Jurkat, Clone E6-1 (cell line): ENCODE measurements around the gene IDH3B.

Experiments used
- DNase-seq: peaks from one replicate; pipeline ENCODE4 v3.0.0-alpha.2; 2011; ENCODE audit warnings: low read depth, low spot score
- H3K4me3 ChIP-seq: 2 replicates; pipeline ENCODE4 v1.5.1; 2011; ENCODE audit warnings: mild to moderate bottlenecking, low read length, control low read depth, moderate library complexity

Gene IDH3B

GRCh38 chr20:2663364-2663886 lies 591 bp downstream of the IDH3B start:
- H3K4me3 ChIP-seq: peak overlapping the region; percentile 93
- DNase-seq: no peak

- DNase-seq: no peak
- H3K4me3 ChIP-seq: no peak overlapping the region
These were observed 4.5 kb downstream of the IDH3B start for GRCh38 chr20:2659547-2659946.

- DNase-seq: no peak
- H3K4me3 ChIP-seq: no peak overlapping the region
These were observed 5.3 kb downstream of the IDH3B start for GRCh38 chr20:2658414-2659354.

- DNase-seq: no peak
- H3K4me3 ChIP-seq: no peak overlapping the region
These were observed 6.3 kb downstream of the IDH3B start for GRCh38 chr20:2657674-2658073.

- no peak for DNase-seq
- no peak overlapping the region for H3K4me3 ChIP-seq
These were observed 6.8 kb downstream of the IDH3B start for GRCh38 chr20:2657241-2657640.

- no peak for DNase-seq
These were observed 7.4 kb downstream of the IDH3B start for GRCh38 chr20:2656471-2657117.

GRCh38 chr20:2655331-2656116 lies 8.5 kb downstream of the IDH3B start:
- no peak for DNase-seq
- no peak overlapping the region for H3K4me3 ChIP-seq

More at GRCh38 chr20:2656471-2657117, 7.4 kb downstream of the IDH3B start:
- no peak overlapping the region for H3K4me3 ChIP-seq

- no peak for DNase-seq
- H3K4me3 ChIP-seq: no peak overlapping the region
These were observed 9.2 kb downstream of the IDH3B start for GRCh38 chr20:2654831-2655230.

GRCh38 chr20:2654384-2654822 lies 9.6 kb downstream of the IDH3B start:
- H3K4me3 ChIP-seq: peak overlapping the region; percentile 100
- no peak for DNase-seq

- DNase-seq: no peak
- H3K4me3 ChIP-seq: peak overlapping the region; percentile 100
These were observed 10.2 kb downstream of the IDH3B start for GRCh38 chr20:2653556-2654383.

- peak overlapping the region; percentile 100 for H3K4me3 ChIP-seq
- peak; percentile 41 for DNase-seq
These were observed 11.1 kb downstream of the IDH3B start for GRCh38 chr20:2652724-2653555.

- DNase-seq: peak; percentile 87
- H3K4me3 ChIP-seq: peak within 1 kb of the TSS; percentile 100
These were observed 12.0 kb downstream of the IDH3B start, which contains the start of gene NOP56 for GRCh38 chr20:2651772-2652723. Gene NOP56, plus strand, starts transcription at chr20:2652632. Its CDS starts 29 bp downstream, at chr20:2652661.

- H3K4me3 ChIP-seq: no peak overlapping the region
- no peak for DNase-seq
These were observed 20.3 kb downstream of the IDH3B start for GRCh38 chr20:2643708-2644107.

GRCh38 chr20:2640899-2641298 lies 23.1 kb downstream of the IDH3B start:
- DNase-seq: no peak
- H3K4me3 ChIP-seq: no peak overlapping the region

- no peak for DNase-seq
- H3K4me3 ChIP-seq: no peak overlapping the region
These were observed 23.8 kb downstream of the IDH3B start for GRCh38 chr20:2640260-2640659.

GRCh38 chr20:2637246-2637645 lies 26.8 kb downstream of the IDH3B start:
- no peak overlapping the region for H3K4me3 ChIP-seq
- no peak for DNase-seq

- no peak for DNase-seq
- H3K4me3 ChIP-seq: no peak overlapping the region
These were observed 30.6 kb downstream of the IDH3B start for GRCh38 chr20:2633381-2633780.
